Activated B cell treated with CpG ODN at 0.5 μM for 24 hours (primary cell): Measurements from ENCODE around the gene THBS2. TPM values are rescaled to one million over a fixed set of nuclear protein-coding genes. Genes with fewer than 3 reads are reported as not detected.
"Not testable (repeated sequence)": the region's sequence is repeated elsewhere in the genome, so short reads cannot be mapped to it uniquely, and the experiment has no call there.

Experiments used
- ATAC-seq: fragments of 200-7000 bp; cut with Tn5 transposase; one replicate; pipeline ENCODE4 v1.10.0; 2021; ENCODE audit warnings: low read depth, mild to moderate bottlenecking, moderate library complexity
- CTCF ChIA-PET: fragments of 350-600 bp; sonication (Branson Sonifier 250); formaldehyde crosslinking; loops from one replicate; lab custom pipeline; 2021; ENCODE audit warnings: antibody characterized with exemption; lab: Charles Lee
- POLR2A ChIA-PET: fragments of 350-600 bp; sonication (Branson Sonifier 250); formaldehyde crosslinking; loops from one replicate; lab custom pipeline; 2021; ENCODE audit warnings: antibody characterized with exemption; lab: Charles Lee
- DNase-seq: peaks from one replicate; pipeline ENCODE4 v3.0.0; 2022
- H3K27ac Mint-ChIP-seq: one replicate; pipeline ENCODE4 v1.8.0; 2020; ENCODE audit warnings: mixed read lengths
- H3K27me3 Mint-ChIP-seq: one replicate; pipeline ENCODE4 v1.8.0; 2021; ENCODE audit warnings: mixed read lengths
- H3K36me3 Mint-ChIP-seq: one replicate; pipeline ENCODE4 v1.8.0; 2021; ENCODE audit warnings: low read depth, mixed read lengths
- H3K4me1 Mint-ChIP-seq: one replicate; pipeline ENCODE4 v1.8.0; 2021; ENCODE audit warnings: mixed read lengths
- H3K4me3 Mint-ChIP-seq: one replicate; pipeline ENCODE4 v1.8.0; 2020; ENCODE audit warnings: mild to moderate bottlenecking, mixed read lengths
- H3K9me3 Mint-ChIP-seq: one replicate; pipeline ENCODE4 v1.8.0; 2020; ENCODE audit warnings: mixed read lengths
- intact Hi-C: fragments of 100-400 bp; cut with micrococcal nuclease; formaldehyde crosslinking; loops from one replicate; pipeline ENCODE4 v1.15.1; 2024
- total RNA-seq: library from RNA; stranded (reverse); gene quantifications from 2 replicates; pipeline ENCODE4 v1.2.3, GENCODE V29; 2022
- TF ChIP-seq, protein P1 (sequence below): fragments of 200-600 bp; IDR thresholded peaks from one replicate; pipeline ENCODE4 v1.8.0; 2022; ENCODE audit warnings: antibody characterized with exemption, mild to moderate bottlenecking

The THBS2 gene
- total RNA-seq, 1 donor from 2014 or later = not detected

DNA sequence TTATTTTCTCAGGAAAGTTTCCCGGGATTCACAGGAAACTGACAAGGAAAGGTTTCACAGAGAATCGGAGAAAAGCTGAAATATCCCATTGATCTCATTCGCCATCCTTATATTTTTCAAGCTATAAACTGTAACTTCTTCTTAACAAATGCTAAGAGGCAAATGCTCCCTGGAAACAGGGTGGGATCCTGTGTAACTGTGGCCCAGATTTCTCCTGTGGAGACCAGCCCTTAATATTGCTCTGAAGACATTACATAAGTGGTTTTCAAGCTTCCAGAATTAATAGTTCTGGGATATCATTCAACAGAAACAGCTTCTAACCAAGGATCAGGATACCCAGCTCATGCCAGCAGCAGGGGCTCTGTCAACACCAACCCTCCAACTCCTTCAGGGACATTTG, 69.2 kb downstream of the THBS2 start:
- H3K4me3 Mint-ChIP-seq = no peak overlapping the region
- ChIA-PET CTCF (no interaction called here), POLR2A (no interaction called here)
- no peaks in the 10 kb centered on the region for H3K36me3 Mint-ChIP-seq
- intact Hi-C loops = no loop called here
- H3K9me3 Mint-ChIP-seq = no peaks in the 10 kb centered on the region
- H3K27ac Mint-ChIP-seq = no peak overlapping the region
- no peak for ATAC-seq
- no peak for DNase-seq
- H3K27me3 Mint-ChIP-seq = peaks cover 5% of the 10 kb centered on the region
- TF ChIP-seq, protein P1, sequence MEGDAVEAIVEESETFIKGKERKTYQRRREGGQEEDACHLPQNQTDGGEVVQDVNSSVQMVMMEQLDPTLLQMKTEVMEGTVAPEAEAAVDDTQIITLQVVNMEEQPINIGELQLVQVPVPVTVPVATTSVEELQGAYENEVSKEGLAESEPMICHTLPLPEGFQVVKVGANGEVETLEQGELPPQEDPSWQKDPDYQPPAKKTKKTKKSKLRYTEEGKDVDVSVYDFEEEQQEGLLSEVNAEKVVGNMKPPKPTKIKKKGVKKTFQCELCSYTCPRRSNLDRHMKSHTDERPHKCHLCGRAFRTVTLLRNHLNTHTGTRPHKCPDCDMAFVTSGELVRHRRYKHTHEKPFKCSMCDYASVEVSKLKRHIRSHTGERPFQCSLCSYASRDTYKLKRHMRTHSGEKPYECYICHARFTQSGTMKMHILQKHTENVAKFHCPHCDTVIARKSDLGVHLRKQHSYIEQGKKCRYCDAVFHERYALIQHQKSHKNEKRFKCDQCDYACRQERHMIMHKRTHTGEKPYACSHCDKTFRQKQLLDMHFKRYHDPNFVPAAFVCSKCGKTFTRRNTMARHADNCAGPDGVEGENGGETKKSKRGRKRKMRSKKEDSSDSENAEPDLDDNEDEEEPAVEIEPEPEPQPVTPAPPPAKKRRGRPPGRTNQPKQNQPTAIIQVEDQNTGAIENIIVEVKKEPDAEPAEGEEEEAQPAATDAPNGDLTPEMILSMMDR = no peak
- H3K4me1 Mint-ChIP-seq = no peaks in the 10 kb centered on the region

DNA sequence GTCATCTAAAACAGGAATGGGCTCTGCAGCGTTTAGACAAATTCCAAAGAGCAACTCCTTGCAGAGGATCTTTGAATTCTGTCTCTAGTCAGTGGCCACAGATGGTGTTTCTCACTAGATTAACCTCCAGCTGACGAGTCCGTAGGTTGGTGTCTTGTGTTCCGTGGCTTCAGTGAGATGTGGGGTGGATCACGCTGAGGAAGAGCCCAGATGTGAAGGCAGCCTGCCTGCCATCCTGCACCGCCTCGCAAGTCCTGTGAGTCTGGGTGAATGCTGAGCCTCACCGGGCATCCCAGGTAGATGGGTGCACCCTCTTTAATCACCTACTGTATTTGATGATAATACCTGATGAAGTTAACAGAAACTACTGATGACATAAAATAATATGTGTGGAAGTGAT, 70.4 kb downstream of the THBS2 start:
- ChIA-PET CTCF (no interaction called here), POLR2A (no interaction called here)
- TF ChIP-seq, protein P1 = no peak
- Mint-ChIP-seq H3K27me3 (peaks cover 4% of the 10 kb centered on the region), H3K9me3 (no peaks in the 10 kb centered on the region), H3K36me3 (no peaks in the 10 kb centered on the region), H3K4me1 (no peaks in the 10 kb centered on the region), H3K27ac (no peak overlapping the region), H3K4me3 (no peak overlapping the region)
- DNase-seq (no peak), ATAC-seq (no peak)
- intact Hi-C loops = no loop called here

DNA sequence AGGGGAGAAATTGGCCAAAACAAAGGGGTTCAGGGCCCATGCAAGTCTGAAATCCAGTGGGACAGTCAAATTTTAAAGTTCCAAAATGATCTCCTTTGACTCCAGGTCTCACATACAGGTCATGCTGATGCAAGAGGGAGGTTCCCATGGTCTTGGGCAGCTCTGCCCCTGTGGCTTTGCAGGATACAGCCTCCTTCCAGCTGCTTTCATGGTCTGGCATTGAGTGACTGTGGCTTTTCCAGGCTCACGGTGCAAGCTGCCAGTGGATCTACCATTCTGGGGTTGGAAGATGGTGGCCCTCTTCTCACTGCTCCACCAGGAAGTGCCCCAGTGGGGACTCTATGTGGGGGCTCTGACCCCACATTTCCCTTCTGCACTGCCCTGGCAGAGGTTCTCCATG, 73.8 kb downstream of the THBS2 start:
- H3K36me3 Mint-ChIP-seq, H3K4me1 Mint-ChIP-seq, CTCF ChIA-PET, intact Hi-C loops, POLR2A ChIA-PET, ATAC-seq, DNase-seq, H3K27ac Mint-ChIP-seq, H3K9me3 Mint-ChIP-seq, H3K4me3 Mint-ChIP-seq, H3K27me3 Mint-ChIP-seq: not testable (repeated sequence)

DNA sequence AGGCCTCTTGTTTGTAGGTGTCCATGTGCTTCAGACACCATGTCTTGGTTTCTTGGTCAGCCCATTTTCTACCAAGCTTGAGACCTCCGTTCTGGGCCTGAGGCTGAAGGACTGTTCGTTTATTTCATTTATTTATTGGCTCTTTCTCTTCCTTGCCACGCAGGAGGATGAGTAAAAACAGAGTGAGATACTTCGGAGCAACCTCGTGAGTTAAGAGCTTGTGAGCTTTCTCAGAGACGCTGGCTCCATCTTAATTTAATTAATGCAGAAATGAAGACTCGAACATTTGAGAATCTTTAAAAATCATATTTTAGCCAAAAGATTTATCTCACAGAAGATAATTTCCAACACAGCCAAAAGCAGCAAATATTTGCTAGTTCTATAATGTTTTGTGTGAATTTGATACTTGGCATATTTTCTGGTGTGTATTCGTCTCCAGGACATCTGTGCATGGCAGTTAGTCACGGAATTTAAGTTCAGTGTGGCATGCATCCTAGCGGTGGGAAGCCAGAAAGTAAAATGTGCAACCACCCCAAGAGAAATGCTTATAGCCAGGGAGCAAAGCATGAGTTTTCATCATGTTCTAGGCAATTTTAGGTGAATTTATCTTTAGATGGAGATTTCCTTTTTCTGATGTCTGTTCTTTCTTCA, 76.0 kb downstream of the THBS2 start:
- H3K4me3 Mint-ChIP-seq = no peak overlapping the region
- H3K36me3 Mint-ChIP-seq = no peaks in the 10 kb centered on the region
- DNase-seq (no peak), ATAC-seq (no peak)
- peaks cover 4% of the 10 kb centered on the region for H3K27me3 Mint-ChIP-seq
- H3K9me3 Mint-ChIP-seq = no peaks in the 10 kb centered on the region
- ChIA-PET POLR2A (no interaction called here), CTCF (no interaction called here)
- no peak overlapping the region for H3K27ac Mint-ChIP-seq
- H3K4me1 Mint-ChIP-seq = no peaks in the 10 kb centered on the region
- intact Hi-C loops = no loop called here
- TF ChIP-seq, protein P1 = no peak

- DNase-seq (no peak), ATAC-seq (no peak)
- TF ChIP-seq, protein P1 = no peak
- no peak overlapping the region for H3K4me3 Mint-ChIP-seq
- CTCF ChIA-PET = no interaction called here
- no peaks in the 10 kb centered on the region for H3K36me3 Mint-ChIP-seq
- intact Hi-C loops = no loop called here
- H3K27me3 Mint-ChIP-seq = peaks cover 4% of the 10 kb centered on the region
- H3K9me3 Mint-ChIP-seq = no peaks in the 10 kb centered on the region
- no peaks in the 10 kb centered on the region for H3K4me1 Mint-ChIP-seq
- POLR2A ChIA-PET = no interaction called here
- no peak overlapping the region for H3K27ac Mint-ChIP-seq
Observed at GRCh38 chr6:169176361-169176991, 77.2 kb downstream of the THBS2 start.
